Liver (tissue), 9 donors: Measurements from ENCODE around the gene ATP11B. TPM values are rescaled to one million over a fixed set of nuclear protein-coding genes. Genes with fewer than 3 reads are reported as not detected.

Experiments used
- DNase-seq: peaks from one replicate; pipeline ENCODE4 v3.0.0-alpha.2; 2017; ENCODE audit warnings: low spot score
- H3K27ac ChIP-seq, 2 donors: one replicate each; pipeline ENCODE4 v1.7.0; 2013; ENCODE audit warnings: inconsistent platforms in 2 of 2, low read length in 2 of 2, control low read depth in 1 of 2, low read depth in 1 of 2, mild to moderate bottlenecking in 1 of 2
- H3K27me3 ChIP-seq, 4 donors: one replicate each; pipeline versions ENCODE4 v1.6.1 to v1.7.0; 2013; ENCODE audit warnings: low read length in 3 of 4, inconsistent platforms in 1 of 4, mild to moderate bottlenecking in 1 of 4, moderate library complexity in 1 of 4; ENCODE audit not compliant: control insufficient read depth in 4 of 4, insufficient read depth in 4 of 4
- H3K36me3 ChIP-seq, 4 donors: one replicate each; pipeline versions ENCODE4 v1.6.1 to v1.7.0; 2013; ENCODE audit warnings: low read length in 3 of 4, mild to moderate bottlenecking in 3 of 4, low read depth in 1 of 4, moderate library complexity in 1 of 4; ENCODE audit not compliant: control insufficient read depth in 4 of 4, insufficient read depth in 3 of 4
- H3K4me1 ChIP-seq, 4 donors: one replicate each; pipeline versions ENCODE4 v1.6.1 to v1.7.0; 2013; ENCODE audit warnings: low read length in 3 of 4, mild to moderate bottlenecking in 3 of 4, moderate library complexity in 1 of 4; ENCODE audit not compliant: control insufficient read depth in 4 of 4, insufficient read depth in 4 of 4
- H3K4me3 ChIP-seq, 3 donors: one replicate each; pipeline versions ENCODE4 v1.6.1 to v1.7.0; 2013; ENCODE audit warnings: low read length in 3 of 3, control low read depth in 1 of 3, low read depth in 1 of 3, mild to moderate bottlenecking in 1 of 3
- H3K9ac ChIP-seq, 2 donors: one replicate each; pipeline ENCODE4 v1.7.0; 2013; ENCODE audit warnings: low read length in 2 of 2, mild to moderate bottlenecking in 2 of 2, moderate library complexity in 2 of 2, control low read depth in 1 of 2, low read depth in 1 of 2
- H3K9me3 ChIP-seq, 4 donors: one replicate each; pipeline versions ENCODE4 v1.6.1 to v1.7.0; 2013; ENCODE audit warnings: low read length in 3 of 4; ENCODE audit not compliant: control insufficient read depth in 4 of 4
- EGR1 ChIP-seq, 2 donors: IDR thresholded peaks; 2 replicates each; pipeline ENCODE4 v1.6.1; 2016 to 2018; ENCODE audit warnings: antibody characterized with exemption in 2 of 2, low read depth in 2 of 2
- FOXA1 ChIP-seq: IDR thresholded peaks from 2 replicates; pipeline ENCODE4 v1.6.1; 2016; ENCODE audit warnings: antibody characterized with exemption
- FOXA2 ChIP-seq: IDR thresholded peaks from 2 replicates; pipeline ENCODE4 v1.6.1; 2016; ENCODE audit warnings: antibody characterized with exemption
- HNF4A ChIP-seq, 2 donors: conservative IDR thresholded peaks; 2 replicates each; pipeline ENCODE4 v1.6.1; 2016; ENCODE audit warnings: antibody characterized with exemption in 2 of 2, mild to moderate bottlenecking in 2 of 2
- JUND ChIP-seq, 2 donors: IDR thresholded peaks; 2 replicates each; pipeline ENCODE4 v1.6.1; 2016; ENCODE audit warnings: antibody characterized with exemption in 2 of 2
- RAD21 ChIP-seq, 2 donors: IDR thresholded peaks; 2 replicates each; pipeline ENCODE4 v1.6.1; 2016; ENCODE audit warnings: antibody characterized with exemption in 2 of 2, mild to moderate bottlenecking in 2 of 2
- RXRA ChIP-seq, 2 donors: IDR thresholded peaks; 2 replicates each; pipeline ENCODE4 v1.6.1; 2017 to 2018; ENCODE audit warnings: antibody characterized with exemption in 2 of 2, mild to moderate bottlenecking in 1 of 2
- SP1 ChIP-seq: IDR thresholded peaks from 2 replicates; pipeline ENCODE4 v1.6.1; 2018; ENCODE audit warnings: antibody characterized with exemption, mild to moderate bottlenecking
- TAF1 ChIP-seq: conservative IDR thresholded peaks from 2 replicates; pipeline ENCODE4 v1.6.1; 2016; ENCODE audit warnings: antibody characterized with exemption, mild to moderate bottlenecking
- YY1 ChIP-seq: IDR thresholded peaks from 2 replicates; pipeline ENCODE4 v1.6.1; 2016; ENCODE audit warnings: antibody characterized with exemption, mild to moderate bottlenecking
- WGBS: extraction: QIAGEN DNeasy Blood & Tissue Kit; methylation state at CpG from one replicate; pipeline ENCODE4 v1.1.7; 2013; 5-methylcytosine and 5-hydroxymethylcytosine counted together
- polyA plus RNA-seq, 2 donors: library from polyadenylated mRNA; stranded (reverse) in 1 of 2; unstranded in 1 of 2; fragments of 200-250 nt in 1 of 2; fragments of >200 nt in 1 of 2; fragmentation: Nextera tagmentation in 1 of 2; extraction: Ambion mirVana in 1 of 2; gene quantifications; one replicate each; pipeline versions ENCODE4 v1.2.1 to v1.2.3, GENCODE V29; 2013 to 2015
- total RNA-seq, 2 donors: library from RNA; depleted of rRNA; stranded (reverse); fragments of >200 nt; gene quantifications; one replicate each; pipeline ENCODE4 v1.2.3, GENCODE V29; 2014
- TF ChIP-seq, protein P1 (sequence below): IDR thresholded peaks from 2 replicates; pipeline ENCODE4 v1.6.1; 2016; ENCODE audit warnings: antibody characterized with exemption, mild to moderate bottlenecking
- TF ChIP-seq, protein P2 (sequence below): IDR thresholded peaks from 2 replicates; pipeline ENCODE4 v1.6.1; 2016; ENCODE audit warnings: antibody characterized with exemption
- TF ChIP-seq, protein P3 (sequence below): IDR thresholded peaks from 2 replicates; pipeline ENCODE4 v1.6.1; 2016; ENCODE audit warnings: antibody characterized with exemption
- TF ChIP-seq, protein P4 (sequence below): fragments of 150-350 bp; IDR thresholded peaks from 2 replicates; pipeline ENCODE4 v1.5.1; 2017; ENCODE audit warnings: improper control_type of control experiment, low read depth, low read length; ENCODE audit not compliant: missing input control
- TF ChIP-seq, protein P5 (sequence below): IDR thresholded peaks from 2 replicates; pipeline ENCODE4 v1.6.1; 2016; ENCODE audit warnings: antibody characterized with exemption
- donor health status: healthy.
- donor health status: healthy.
- donor health status: healthy.
- donor health status: healthy.
- donor health status: healthy.

The ATP11B gene
- total and polyA plus RNA-seq, 4 donors, result 5.9 to 49.6 (median 19.0) TPM

DNA sequence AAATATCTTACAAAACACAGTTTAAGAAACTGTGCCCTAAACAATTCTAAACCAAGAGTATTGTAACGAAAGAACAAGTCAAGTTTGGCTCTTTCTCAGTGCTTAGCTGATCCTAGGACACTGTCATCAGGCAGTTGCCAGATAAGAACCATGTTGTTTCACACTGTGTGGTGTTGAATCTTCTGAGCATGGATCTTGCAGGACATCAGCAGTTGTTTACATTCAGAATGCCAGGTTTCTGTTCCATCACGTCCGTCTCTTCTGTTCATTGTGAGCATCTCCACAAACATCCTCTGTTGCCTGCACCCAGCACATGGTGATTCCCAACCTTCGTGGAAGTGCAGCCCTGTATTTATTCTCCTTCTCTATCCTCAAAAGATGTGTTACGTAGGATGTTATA lies 119.2 kb downstream of the ATP11B start:
- no peak for DNase-seq
- Histone ChIP-seq H3K9ac (no peak overlapping the region), H3K9me3 (no peaks in the 10 kb centered on the region), H3K27me3 (no peaks in the 10 kb centered on the region), H3K4me3 (no peak overlapping the region), H3K36me3 (peaks cover 0 to 5% (median 0%) of the 10 kb centered on the region in 4 donors), H3K27ac (no peak overlapping the region), H3K4me1 (no peaks in the 10 kb centered on the region)
- no peak for TF ChIP-seq TAF1
- TF ChIP-seq, protein P1, sequence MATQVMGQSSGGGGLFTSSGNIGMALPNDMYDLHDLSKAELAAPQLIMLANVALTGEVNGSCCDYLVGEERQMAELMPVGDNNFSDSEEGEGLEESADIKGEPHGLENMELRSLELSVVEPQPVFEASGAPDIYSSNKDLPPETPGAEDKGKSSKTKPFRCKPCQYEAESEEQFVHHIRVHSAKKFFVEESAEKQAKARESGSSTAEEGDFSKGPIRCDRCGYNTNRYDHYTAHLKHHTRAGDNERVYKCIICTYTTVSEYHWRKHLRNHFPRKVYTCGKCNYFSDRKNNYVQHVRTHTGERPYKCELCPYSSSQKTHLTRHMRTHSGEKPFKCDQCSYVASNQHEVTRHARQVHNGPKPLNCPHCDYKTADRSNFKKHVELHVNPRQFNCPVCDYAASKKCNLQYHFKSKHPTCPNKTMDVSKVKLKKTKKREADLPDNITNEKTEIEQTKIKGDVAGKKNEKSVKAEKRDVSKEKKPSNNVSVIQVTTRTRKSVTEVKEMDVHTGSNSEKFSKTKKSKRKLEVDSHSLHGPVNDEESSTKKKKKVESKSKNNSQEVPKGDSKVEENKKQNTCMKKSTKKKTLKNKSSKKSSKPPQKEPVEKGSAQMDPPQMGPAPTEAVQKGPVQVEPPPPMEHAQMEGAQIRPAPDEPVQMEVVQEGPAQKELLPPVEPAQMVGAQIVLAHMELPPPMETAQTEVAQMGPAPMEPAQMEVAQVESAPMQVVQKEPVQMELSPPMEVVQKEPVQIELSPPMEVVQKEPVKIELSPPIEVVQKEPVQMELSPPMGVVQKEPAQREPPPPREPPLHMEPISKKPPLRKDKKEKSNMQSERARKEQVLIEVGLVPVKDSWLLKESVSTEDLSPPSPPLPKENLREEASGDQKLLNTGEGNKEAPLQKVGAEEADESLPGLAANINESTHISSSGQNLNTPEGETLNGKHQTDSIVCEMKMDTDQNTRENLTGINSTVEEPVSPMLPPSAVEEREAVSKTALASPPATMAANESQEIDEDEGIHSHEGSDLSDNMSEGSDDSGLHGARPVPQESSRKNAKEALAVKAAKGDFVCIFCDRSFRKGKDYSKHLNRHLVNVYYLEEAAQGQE, result no peak
- TF ChIP-seq EGR1 (IDR thresholded peaks at IDR 0.05; ENCODE audit: low read depth in 2 of 2), result no peak
- TF ChIP-seq, protein P2, sequence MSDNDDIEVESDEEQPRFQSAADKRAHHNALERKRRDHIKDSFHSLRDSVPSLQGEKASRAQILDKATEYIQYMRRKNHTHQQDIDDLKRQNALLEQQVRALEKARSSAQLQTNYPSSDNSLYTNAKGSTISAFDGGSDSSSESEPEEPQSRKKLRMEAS, result no peak
- TF ChIP-seq YY1, result no peak
- TF ChIP-seq HNF4A (conservative IDR thresholded peaks at IDR 0.05), result no peak
- TF ChIP-seq, protein P3, sequence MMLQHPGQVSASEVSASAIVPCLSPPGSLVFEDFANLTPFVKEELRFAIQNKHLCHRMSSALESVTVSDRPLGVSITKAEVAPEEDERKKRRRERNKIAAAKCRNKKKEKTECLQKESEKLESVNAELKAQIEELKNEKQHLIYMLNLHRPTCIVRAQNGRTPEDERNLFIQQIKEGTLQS, result no peak
- TF ChIP-seq FOXA2, result no peak
- no peak for TF ChIP-seq JUND (IDR thresholded peaks at IDR 0.05)
- TF ChIP-seq, protein P4, sequence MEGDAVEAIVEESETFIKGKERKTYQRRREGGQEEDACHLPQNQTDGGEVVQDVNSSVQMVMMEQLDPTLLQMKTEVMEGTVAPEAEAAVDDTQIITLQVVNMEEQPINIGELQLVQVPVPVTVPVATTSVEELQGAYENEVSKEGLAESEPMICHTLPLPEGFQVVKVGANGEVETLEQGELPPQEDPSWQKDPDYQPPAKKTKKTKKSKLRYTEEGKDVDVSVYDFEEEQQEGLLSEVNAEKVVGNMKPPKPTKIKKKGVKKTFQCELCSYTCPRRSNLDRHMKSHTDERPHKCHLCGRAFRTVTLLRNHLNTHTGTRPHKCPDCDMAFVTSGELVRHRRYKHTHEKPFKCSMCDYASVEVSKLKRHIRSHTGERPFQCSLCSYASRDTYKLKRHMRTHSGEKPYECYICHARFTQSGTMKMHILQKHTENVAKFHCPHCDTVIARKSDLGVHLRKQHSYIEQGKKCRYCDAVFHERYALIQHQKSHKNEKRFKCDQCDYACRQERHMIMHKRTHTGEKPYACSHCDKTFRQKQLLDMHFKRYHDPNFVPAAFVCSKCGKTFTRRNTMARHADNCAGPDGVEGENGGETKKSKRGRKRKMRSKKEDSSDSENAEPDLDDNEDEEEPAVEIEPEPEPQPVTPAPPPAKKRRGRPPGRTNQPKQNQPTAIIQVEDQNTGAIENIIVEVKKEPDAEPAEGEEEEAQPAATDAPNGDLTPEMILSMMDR, result no peak
- TF ChIP-seq FOXA1, result no peak
- TF ChIP-seq RXRA (IDR thresholded peaks at IDR 0.05), result no peak
- 93% methylated on average over 5 of the region's 5 CpGs for WGBS

DNA sequence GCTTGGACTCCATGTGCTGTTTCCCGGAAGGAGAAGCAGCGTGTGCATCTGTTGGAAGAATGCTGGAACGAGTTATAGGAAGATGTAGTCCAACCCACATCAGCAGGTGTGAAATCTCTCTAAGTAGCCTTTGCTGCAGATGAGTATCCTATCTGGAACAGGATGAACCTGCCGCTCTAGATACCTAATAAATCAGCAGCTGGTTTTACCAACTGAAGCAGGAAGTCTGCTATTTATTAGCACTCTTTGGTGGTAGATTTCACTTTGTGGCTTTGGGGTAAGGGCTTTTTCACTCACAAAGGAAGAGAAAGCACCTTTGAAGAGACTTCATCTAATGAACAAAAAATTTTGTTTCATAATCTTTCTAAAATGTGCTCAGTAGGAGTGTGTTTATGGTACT lies 120.6 kb downstream of the ATP11B start:
- WGBS, result 89% methylated on average over 4 of the region's 4 CpGs
- Histone ChIP-seq H3K9ac (no peak overlapping the region), H3K36me3 (peaks cover 0 to 5% (median 0%) of the 10 kb centered on the region in 4 donors), H3K4me3 (no peak overlapping the region), H3K27ac (no peak overlapping the region), H3K9me3 (no peaks in the 10 kb centered on the region), H3K27me3 (no peaks in the 10 kb centered on the region), H3K4me1 (no peaks in the 10 kb centered on the region)
- no peak for DNase-seq
- TF ChIP-seq FOXA1 (no peak), SP1 (no peak), RAD21 (IDR thresholded peaks at IDR 0.05) (no peak), TAF1 (no peak), EGR1 (IDR thresholded peaks at IDR 0.05; ENCODE audit: low read depth in 2 of 2) (no peak), JUND (IDR thresholded peaks at IDR 0.05) (no peak)
- TF ChIP-seq, protein P1, result no peak
- TF ChIP-seq, protein P5, sequence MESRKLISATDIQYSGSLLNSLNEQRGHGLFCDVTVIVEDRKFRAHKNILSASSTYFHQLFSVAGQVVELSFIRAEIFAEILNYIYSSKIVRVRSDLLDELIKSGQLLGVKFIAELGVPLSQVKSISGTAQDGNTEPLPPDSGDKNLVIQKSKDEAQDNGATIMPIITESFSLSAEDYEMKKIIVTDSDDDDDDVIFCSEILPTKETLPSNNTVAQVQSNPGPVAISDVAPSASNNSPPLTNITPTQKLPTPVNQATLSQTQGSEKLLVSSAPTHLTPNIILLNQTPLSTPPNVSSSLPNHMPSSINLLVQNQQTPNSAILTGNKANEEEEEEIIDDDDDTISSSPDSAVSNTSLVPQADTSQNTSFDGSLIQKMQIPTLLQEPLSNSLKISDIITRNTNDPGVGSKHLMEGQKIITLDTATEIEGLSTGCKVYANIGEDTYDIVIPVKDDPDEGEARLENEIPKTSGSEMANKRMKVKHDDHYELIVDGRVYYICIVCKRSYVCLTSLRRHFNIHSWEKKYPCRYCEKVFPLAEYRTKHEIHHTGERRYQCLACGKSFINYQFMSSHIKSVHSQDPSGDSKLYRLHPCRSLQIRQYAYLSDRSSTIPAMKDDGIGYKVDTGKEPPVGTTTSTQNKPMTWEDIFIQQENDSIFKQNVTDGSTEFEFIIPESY, result no peak
- TF ChIP-seq, protein P3, result no peak
- TF ChIP-seq, protein P2, result no peak
